ENCODE data around the gene MTMR12.
"Not testable (repeated sequence)": the region's sequence is repeated elsewhere in the genome, so short reads cannot be mapped to it uniquely, and the experiment has no call there.

The MTMR12 gene

GRCh38 chr5:32320576-32320975 is 7.8 kb upstream of the MTMR12 start:
- no peaks in the 10 kb centered on the region for H3K27me3 ChIP-seq (ENCODE audit: control insufficient read depth, insufficient read depth, low read length)
- no peak overlapping the region for H3K27ac ChIP-seq (ENCODE audit: low read depth, low read length)
- H3K9ac ChIP-seq (ENCODE audit: low read length): no peak overlapping the region
- H3K36me3 ChIP-seq (ENCODE audit: control insufficient read depth, insufficient read depth, low read length): no peaks in the 10 kb centered on the region
- no peak overlapping the region for H3K4me3 ChIP-seq (ENCODE audit: low read length)
- no peaks in the 10 kb centered on the region for H3K4me1 ChIP-seq (ENCODE audit: control insufficient read depth, insufficient read depth, low read length)

GRCh38 chr5:32319926-32320543 is 7.3 kb upstream of the MTMR12 start:
- no peaks in the 10 kb centered on the region for H3K36me3 ChIP-seq (ENCODE audit: control insufficient read depth, insufficient read depth, low read length)
- no peaks in the 10 kb centered on the region for H3K4me1 ChIP-seq (ENCODE audit: control insufficient read depth, insufficient read depth, low read length)
- no peak overlapping the region for H3K4me3 ChIP-seq (ENCODE audit: low read length)
- H3K27ac ChIP-seq (ENCODE audit: low read depth, low read length): no peak overlapping the region
- H3K9ac ChIP-seq (ENCODE audit: low read length): no peak overlapping the region
- no peaks in the 10 kb centered on the region for H3K27me3 ChIP-seq (ENCODE audit: control insufficient read depth, insufficient read depth, low read length)

GRCh38 chr5:32319392-32319791 is 6.7 kb upstream of the MTMR12 start:
- Histone ChIP-seq H3K27ac (ENCODE audit: low read depth, low read length) (no peak overlapping the region), H3K9ac (ENCODE audit: low read length) (no peak overlapping the region), H3K27me3 (ENCODE audit: control insufficient read depth, insufficient read depth, low read length) (no peaks in the 10 kb centered on the region), H3K36me3 (ENCODE audit: control insufficient read depth, insufficient read depth, low read length) (no peaks in the 10 kb centered on the region), H3K4me1 (ENCODE audit: control insufficient read depth, insufficient read depth, low read length) (no peaks in the 10 kb centered on the region), H3K4me3 (ENCODE audit: low read length) (no peak overlapping the region)

GRCh38 chr5:32317041-32317440 is 4.3 kb upstream of the MTMR12 start:
- no peak overlapping the region for H3K4me3 ChIP-seq (ENCODE audit: low read length)
- no peaks in the 10 kb centered on the region for H3K27me3 ChIP-seq (ENCODE audit: control insufficient read depth, insufficient read depth, low read length)
- H3K9ac ChIP-seq (ENCODE audit: low read length): no peak overlapping the region
- no peak overlapping the region for H3K27ac ChIP-seq (ENCODE audit: low read depth, low read length)
- H3K4me1 ChIP-seq (ENCODE audit: control insufficient read depth, insufficient read depth, low read length): no peaks in the 10 kb centered on the region
- no peaks in the 10 kb centered on the region for H3K36me3 ChIP-seq (ENCODE audit: control insufficient read depth, insufficient read depth, low read length)

GRCh38 chr5:32315221-32316014 is 2.7 kb upstream of the MTMR12 start:
- H3K27ac ChIP-seq (ENCODE audit: low read depth, low read length): no peak overlapping the region
- no peak overlapping the region for H3K9ac ChIP-seq (ENCODE audit: low read length)
- H3K36me3 ChIP-seq (ENCODE audit: control insufficient read depth, insufficient read depth, low read length): no peaks in the 10 kb centered on the region
- H3K27me3 ChIP-seq (ENCODE audit: control insufficient read depth, insufficient read depth, low read length): no peaks in the 10 kb centered on the region
- no peak overlapping the region for H3K4me3 ChIP-seq (ENCODE audit: low read length)
- H3K4me1 ChIP-seq (ENCODE audit: control insufficient read depth, insufficient read depth, low read length): peaks cover 5% of the 10 kb centered on the region

GRCh38 chr5:32314658-32315057 is 1.9 kb upstream of the MTMR12 start:
- no peak overlapping the region for H3K4me3 ChIP-seq (ENCODE audit: low read length)
- H3K27ac ChIP-seq (ENCODE audit: low read depth, low read length): no peak overlapping the region
- no peaks in the 10 kb centered on the region for H3K27me3 ChIP-seq (ENCODE audit: control insufficient read depth, insufficient read depth, low read length)
- H3K9ac ChIP-seq (ENCODE audit: low read length): no peak overlapping the region
- peaks cover 5% of the 10 kb centered on the region for H3K4me1 ChIP-seq (ENCODE audit: control insufficient read depth, insufficient read depth, low read length)
- H3K36me3 ChIP-seq (ENCODE audit: control insufficient read depth, insufficient read depth, low read length): no peaks in the 10 kb centered on the region

- not testable (repeated sequence) for H3K4me3 ChIP-seq (ENCODE audit: low read length); H3K27me3 ChIP-seq (ENCODE audit: control insufficient read depth, insufficient read depth, low read length); H3K9ac ChIP-seq (ENCODE audit: low read length); H3K36me3 ChIP-seq (ENCODE audit: control insufficient read depth, insufficient read depth, low read length); H3K27ac ChIP-seq (ENCODE audit: low read depth, low read length); H3K4me1 ChIP-seq (ENCODE audit: control insufficient read depth, insufficient read depth, low read length)
Observed at GRCh38 chr5:32314152-32314488, 1.4 kb upstream of the MTMR12 start.

GRCh38 chr5:32312197-32312594 is 543 bp downstream of the MTMR12 start:
- H3K27me3 ChIP-seq (ENCODE audit: control insufficient read depth, insufficient read depth, low read length): no peaks in the 10 kb centered on the region
- H3K27ac ChIP-seq (ENCODE audit: low read depth, low read length): peak overlapping the region; percentile 98
- peaks cover 5% of the 10 kb centered on the region for H3K4me1 ChIP-seq (ENCODE audit: control insufficient read depth, insufficient read depth, low read length)

GRCh38 chr5:32311404-32312196 is 1.1 kb downstream of the MTMR12 start:
- H3K4me1 ChIP-seq (ENCODE audit: control insufficient read depth, insufficient read depth, low read length): peaks cover 5% of the 10 kb centered on the region
- H3K9ac ChIP-seq (ENCODE audit: low read length): peak overlapping the region; percentile 71
- H3K27ac ChIP-seq (ENCODE audit: low read depth, low read length): peak overlapping the region; percentile 98
- H3K27me3 ChIP-seq (ENCODE audit: control insufficient read depth, insufficient read depth, low read length): no peaks in the 10 kb centered on the region
- peak overlapping the region; percentile 68 for H3K4me3 ChIP-seq (ENCODE audit: low read length)
- no peaks in the 10 kb centered on the region for H3K36me3 ChIP-seq (ENCODE audit: control insufficient read depth, insufficient read depth, low read length)

More at GRCh38 chr5:32312197-32312594, 543 bp downstream of the MTMR12 start:
- Histone ChIP-seq H3K36me3 (ENCODE audit: control insufficient read depth, insufficient read depth, low read length) (no peaks in the 10 kb centered on the region), H3K4me3 (ENCODE audit: low read length) (peak overlapping the region; percentile 68), H3K9ac (ENCODE audit: low read length) (peak overlapping the region; percentile 71)

GRCh38 chr5:32309761-32310160 is 3.0 kb downstream of the MTMR12 start:
- Histone ChIP-seq H3K27ac (ENCODE audit: low read depth, low read length) (no peak overlapping the region), H3K27me3 (ENCODE audit: control insufficient read depth, insufficient read depth, low read length) (no peaks in the 10 kb centered on the region), H3K36me3 (ENCODE audit: control insufficient read depth, insufficient read depth, low read length) (no peaks in the 10 kb centered on the region), H3K9ac (ENCODE audit: low read length) (no peak overlapping the region), H3K4me3 (ENCODE audit: low read length) (no peak overlapping the region), H3K4me1 (ENCODE audit: control insufficient read depth, insufficient read depth, low read length) (peaks cover 5% of the 10 kb centered on the region)

GRCh38 chr5:32308946-32309345 is 3.8 kb downstream of the MTMR12 start:
- Histone ChIP-seq H3K36me3 (ENCODE audit: control insufficient read depth, insufficient read depth, low read length) (no peaks in the 10 kb centered on the region), H3K27me3 (ENCODE audit: control insufficient read depth, insufficient read depth, low read length) (no peaks in the 10 kb centered on the region), H3K27ac (ENCODE audit: low read depth, low read length) (no peak overlapping the region), H3K9ac (ENCODE audit: low read length) (no peak overlapping the region), H3K4me3 (ENCODE audit: low read length) (no peak overlapping the region), H3K4me1 (ENCODE audit: control insufficient read depth, insufficient read depth, low read length) (peaks cover 5% of the 10 kb centered on the region)

- Histone ChIP-seq H3K27ac (ENCODE audit: low read depth, low read length) (no peak overlapping the region), H3K36me3 (ENCODE audit: control insufficient read depth, insufficient read depth, low read length) (no peaks in the 10 kb centered on the region), H3K4me1 (ENCODE audit: control insufficient read depth, insufficient read depth, low read length) (peaks cover 5% of the 10 kb centered on the region), H3K27me3 (ENCODE audit: control insufficient read depth, insufficient read depth, low read length) (no peaks in the 10 kb centered on the region), H3K4me3 (ENCODE audit: low read length) (no peak overlapping the region), H3K9ac (ENCODE audit: low read length) (no peak overlapping the region)
Observed at GRCh38 chr5:32307769-32308194, 5.0 kb downstream of the MTMR12 start.

Measured in rectal smooth muscle tissue (tissue), 1 donor.